Panc1 (cell line): Measurements from ENCODE around the gene KIF1A. TPM values are rescaled to one million over a fixed set of nuclear protein-coding genes. Genes with fewer than 3 reads are reported as not detected.

Experiments
- ATAC-seq: fragments of 200-7000 bp; cut with Tn5 transposase; 2 replicates; pipeline ENCODE4 v1.9.1; 2020; ENCODE audit warnings: mild to moderate bottlenecking, moderate library complexity
- BruUV-seq: library from RNA; stranded (reverse); fragments of 400-500 nt; replicated peaks from 2 replicates; lab custom pipeline; 2021; lab: Mats Ljungman, UMichigan
- CTCF ChIA-PET: fragments of 300-600 bp; sonication (Branson Sonifier 250); formaldehyde crosslinking; loops from one replicate; lab custom pipeline; 2022; ENCODE audit warnings: antibody characterized with exemption; lab: Charles Lee
- POLR2A ChIA-PET: fragments of 300-600 bp; sonication (Branson Sonifier 250); formaldehyde crosslinking; loops from one replicate; lab custom pipeline; 2022; ENCODE audit warnings: antibody characterized with exemption; lab: Charles Lee
- DNase-seq: peaks from one replicate; pipeline ENCODE4 v3.0.0-alpha.2; 2010; ENCODE audit warnings: low read depth, low spot score
- H3K27ac ChIP-seq: 2 replicates; pipeline ENCODE4 v1.5.1; 2011; ENCODE audit warnings: mild to moderate bottlenecking, low read length, inconsistent platforms
- H3K27me3 ChIP-seq: fragments of 200-500 bp; sonication (Bioruptor generic); 2 replicates; pipeline ENCODE4 v1.6.0; 2014; ENCODE audit warnings: low read length, inconsistent platforms; ENCODE audit not compliant: control insufficient read depth, insufficient read depth
- H3K36me3 ChIP-seq: fragments of 200-500 bp; sonication (Bioruptor generic); 2 replicates; pipeline ENCODE4 v1.5.1; 2014; ENCODE audit warnings: inconsistent platforms, mild to moderate bottlenecking, low read length, moderate library complexity; ENCODE audit not compliant: control insufficient read depth, insufficient read depth
- H3K4me1 ChIP-seq: 2 replicates; pipeline ENCODE4 v1.5.1; 2011; ENCODE audit warnings: inconsistent platforms, mild to moderate bottlenecking, low read length, moderate library complexity; ENCODE audit not compliant: control insufficient read depth, insufficient read depth
- H3K4me3 ChIP-seq, 2 experiments: 2 replicates each; pipeline ENCODE4 v1.5.1; 2011 to 2012; ENCODE audit warnings: low read depth in 2 of 2, low read length in 2 of 2, mild to moderate bottlenecking in 2 of 2, inconsistent platforms in 1 of 2, moderate library complexity in 1 of 2
- H3K9me3 ChIP-seq: fragments of 200-500 bp; sonication (Bioruptor generic); 2 replicates; pipeline ENCODE4 v1.5.1; 2014; ENCODE audit warnings: low read depth, mild to moderate bottlenecking, inconsistent platforms, low read length, moderate library complexity; ENCODE audit not compliant: control insufficient read depth, insufficient read depth
- CTCF ChIP-seq: fragments of 450-650 bp; IDR thresholded peaks from 2 replicates; pipeline ENCODE4 v1.5.1; 2017; ENCODE audit warnings: mild to moderate bottlenecking
- POLR2AphosphoS5 ChIP-seq: IDR thresholded peaks from 2 replicates; pipeline ENCODE4 v1.6.1; 2012; ENCODE audit warnings: mild to moderate bottlenecking, low read depth, low read length, moderate library complexity
- REST ChIP-seq, 2 experiments: IDR thresholded peaks; 2 replicates each; pipeline ENCODE4 v1.6.1; 2011 to 2012; ENCODE audit warnings: low read depth in 2 of 2, control low read depth in 1 of 2, low read length in 1 of 2, mild to moderate bottlenecking in 1 of 2, moderate library complexity in 1 of 2; ENCODE audit not compliant: insufficient read depth in 1 of 2
- SIN3A ChIP-seq: IDR thresholded peaks from 2 replicates; pipeline ENCODE4 v1.6.1; 2012; ENCODE audit warnings: low read depth, mild to moderate bottlenecking, low read length, moderate library complexity, borderline replicate concordance; ENCODE audit not compliant: insufficient read depth
- TCF7L2 ChIP-seq: IDR thresholded peaks from 2 replicates; pipeline ENCODE4 v1.6.1; 2011; ENCODE audit warnings: mild to moderate bottlenecking, low read depth, low read length, inconsistent platforms
- in situ Hi-C: cut with HindIII; loops from 2 replicates; pipeline ENCODE4 v1.10.0; 2016; ENCODE audit warnings: low sequenced_read_pairs, low pct_unique_long_range_greater_than_20kb
- intact Hi-C: fragments of 100-400 bp; cut with micrococcal nuclease; formaldehyde crosslinking; loops from one replicate; pipeline ENCODE4 v1.10.0; 2022; ENCODE audit not compliant: unreplicated experiment
- total RNA-seq: library from RNA; stranded (reverse); gene quantifications from one replicate; pipeline ENCODE4 v1.2.1, GENCODE V29; 2021; ENCODE audit not compliant: unreplicated experiment

The KIF1A gene
- total RNA-seq, 1 experiment from 2014 or later: 132 TPM

GRCh38 chr2:240769096-240769495 is 50.9 kb downstream of the KIF1A start:
- ChIA-PET POLR2A (no interaction called here), CTCF (no interaction called here)
- DNase-seq: no peak
- H3K27me3 ChIP-seq: no peaks in the 10 kb centered on the region
- in situ Hi-C loops: no loop called here
- no TSS peak for BruUV-seq
- no peak for ATAC-seq
- intact Hi-C loops: no loop called here
- no peaks in the 10 kb centered on the region; the same call in 1 of the 2 replicates for H3K36me3 ChIP-seq
- H3K9me3 ChIP-seq: no peaks in the 10 kb centered on the region
- no peak overlapping the region for H3K27ac ChIP-seq
- TF ChIP-seq CTCF (no peak), REST (IDR thresholded peaks at IDR 0.05; ENCODE audit: insufficient read depth in 1 of 2, low read depth in 2 of 2, low read length in 1 of 2) (no peak), POLR2AphosphoS5 (no peak), SIN3A (no peak), TCF7L2 (no peak)
- H3K4me1 ChIP-seq: no peaks in the 10 kb centered on the region
- H3K4me3 ChIP-seq: no peak overlapping the region

- no TSS peak for BruUV-seq
- intact Hi-C loops: no loop called here
Observed at GRCh38 chr2:240768216-240768615, 51.8 kb downstream of the KIF1A start.

More at GRCh38 chr2:240768216-240768615, 51.8 kb downstream of the KIF1A start:
- POLR2A ChIA-PET: no interaction called here
- no peak overlapping the region for H3K27ac ChIP-seq
- in situ Hi-C loops: no loop called here
- no peaks in the 10 kb centered on the region for H3K4me1 ChIP-seq
- H3K9me3 ChIP-seq: no peaks in the 10 kb centered on the region
- TF ChIP-seq CTCF: no peak
- no peak for TF ChIP-seq TCF7L2
- no peak for TF ChIP-seq SIN3A
- no peak for TF ChIP-seq REST (IDR thresholded peaks at IDR 0.05; ENCODE audit: insufficient read depth in 1 of 2, low read depth in 2 of 2, low read length in 1 of 2)
- no peak for TF ChIP-seq POLR2AphosphoS5
- H3K36me3 ChIP-seq: no peaks in the 10 kb centered on the region; the same call in 1 of the 2 replicates
- no peaks in the 10 kb centered on the region for H3K27me3 ChIP-seq
- H3K4me3 ChIP-seq: no peak overlapping the region
- CTCF ChIA-PET: no interaction called here
- ATAC-seq (no peak), DNase-seq (no peak)
